AG04449 (cell line): Measurements from ENCODE around the gene HIVEP3.

ENCODE experiments used
- CTCF ChIA-PET: fragments of 350-600 bp; formaldehyde crosslinking; extraction: SDS; loops from one replicate; lab custom pipeline; 2021; ENCODE audit warnings: antibody characterized with exemption; lab: Yijun Ruan, JAX
- POLR2A ChIA-PET: fragments of 400-600, 350-600 bp; formaldehyde crosslinking; extraction: SDS; loops from one replicate; lab custom pipeline; 2020; ENCODE audit warnings: antibody characterized with exemption, inconsistent platforms; lab: Yijun Ruan, JAX
- DNase-seq: peaks from one replicate; pipeline ENCODE4 v3.0.0-alpha.2; 2010; ENCODE audit warnings: low read depth, low spot score
- H3K4me3 ChIP-seq: 2 replicates; pipeline ENCODE4 v1.5.1; 2011; ENCODE audit warnings: low read depth, mild to moderate bottlenecking, control low read depth, low read length
- TF ChIP-seq, protein P1 (sequence below): IDR thresholded peaks from one replicate; pipeline ENCODE4 v1.5.1; 2011; ENCODE audit warnings: mild to moderate bottlenecking, moderate library complexity, low read length, control low read depth, inconsistent platforms; ENCODE audit not compliant: insufficient read depth; ENCODE audit errors: missing control alignments

Gene HIVEP3

DNA sequence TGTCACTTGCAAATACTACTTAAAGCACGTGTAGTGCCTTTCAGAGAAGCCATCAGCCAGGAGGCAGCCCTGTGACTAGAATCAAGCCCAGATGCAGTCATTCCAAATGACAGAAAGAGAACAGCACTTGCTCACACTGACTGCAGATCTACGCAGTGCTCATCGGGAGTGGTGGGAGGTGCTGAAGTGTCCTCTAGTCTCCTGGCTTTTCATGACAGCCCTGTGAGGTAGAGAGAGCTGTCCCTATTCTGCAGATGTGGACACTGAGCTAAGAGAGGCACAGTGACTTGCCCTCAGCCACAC, 371.9 kb downstream of the HIVEP3 start:
- ChIA-PET CTCF (interaction anchor here (1.1 to 1.5 kb wide), 2 partner anchors 30 to 32 kb away, joined by 3 to 4 read pairs; no protein-coding TSS in a partner anchor), POLR2A (interaction anchor here (0.6 kb wide), 1 partner anchor 488 kb away, joined by 3 read pairs; no protein-coding TSS in a partner anchor)
- DNase-seq = no peak
- no peak overlapping the region for H3K4me3 ChIP-seq
- TF ChIP-seq, protein P1, sequence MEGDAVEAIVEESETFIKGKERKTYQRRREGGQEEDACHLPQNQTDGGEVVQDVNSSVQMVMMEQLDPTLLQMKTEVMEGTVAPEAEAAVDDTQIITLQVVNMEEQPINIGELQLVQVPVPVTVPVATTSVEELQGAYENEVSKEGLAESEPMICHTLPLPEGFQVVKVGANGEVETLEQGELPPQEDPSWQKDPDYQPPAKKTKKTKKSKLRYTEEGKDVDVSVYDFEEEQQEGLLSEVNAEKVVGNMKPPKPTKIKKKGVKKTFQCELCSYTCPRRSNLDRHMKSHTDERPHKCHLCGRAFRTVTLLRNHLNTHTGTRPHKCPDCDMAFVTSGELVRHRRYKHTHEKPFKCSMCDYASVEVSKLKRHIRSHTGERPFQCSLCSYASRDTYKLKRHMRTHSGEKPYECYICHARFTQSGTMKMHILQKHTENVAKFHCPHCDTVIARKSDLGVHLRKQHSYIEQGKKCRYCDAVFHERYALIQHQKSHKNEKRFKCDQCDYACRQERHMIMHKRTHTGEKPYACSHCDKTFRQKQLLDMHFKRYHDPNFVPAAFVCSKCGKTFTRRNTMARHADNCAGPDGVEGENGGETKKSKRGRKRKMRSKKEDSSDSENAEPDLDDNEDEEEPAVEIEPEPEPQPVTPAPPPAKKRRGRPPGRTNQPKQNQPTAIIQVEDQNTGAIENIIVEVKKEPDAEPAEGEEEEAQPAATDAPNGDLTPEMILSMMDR = no peak

DNA sequence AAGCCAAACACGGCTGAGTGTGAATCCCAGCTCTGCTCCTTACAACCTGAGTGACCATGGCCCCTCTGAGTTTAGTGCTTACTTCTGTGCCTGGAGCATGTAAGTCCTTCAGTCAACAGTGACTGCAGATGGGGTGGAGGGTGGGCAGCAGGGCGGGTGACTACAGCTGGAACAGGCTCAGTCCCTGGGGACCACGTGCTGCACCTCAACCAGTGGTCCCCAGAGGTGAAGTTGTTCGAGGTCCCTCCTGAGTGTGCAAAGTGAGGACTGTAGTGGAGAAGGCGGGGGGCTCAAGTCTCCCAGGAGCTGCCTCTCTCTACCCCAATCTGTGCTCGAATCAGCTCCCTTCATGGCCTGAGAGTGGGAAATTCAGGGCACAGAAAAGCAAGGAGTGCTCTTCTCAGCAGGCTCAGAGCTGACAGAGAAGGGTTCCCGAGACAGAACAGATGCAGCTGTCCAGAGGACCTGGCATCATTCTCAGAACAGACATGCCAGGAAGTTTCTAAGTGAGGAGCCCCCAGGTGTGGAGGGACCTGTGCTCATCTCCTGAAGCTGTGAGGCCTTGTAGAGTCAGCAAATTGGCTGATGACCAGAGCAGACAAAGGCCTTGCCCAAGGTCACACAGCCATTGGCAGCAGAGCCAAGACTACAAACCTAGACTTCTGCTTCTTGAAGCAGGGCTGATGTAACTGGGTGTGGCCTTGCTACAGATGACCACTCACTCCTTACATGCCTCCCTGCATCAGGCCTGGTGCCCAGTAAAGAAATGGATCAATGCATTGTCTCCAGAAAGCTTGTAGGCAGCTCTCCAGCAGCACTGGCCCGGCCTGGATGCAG, 372.5 kb downstream of the HIVEP3 start:
- TF ChIP-seq, protein P1 = no peak
- CTCF ChIA-PET = interaction anchor here (1.1 to 1.5 kb wide), 2 partner anchors 29 to 32 kb away, joined by 3 to 4 read pairs; no protein-coding TSS in a partner anchor

DNA sequence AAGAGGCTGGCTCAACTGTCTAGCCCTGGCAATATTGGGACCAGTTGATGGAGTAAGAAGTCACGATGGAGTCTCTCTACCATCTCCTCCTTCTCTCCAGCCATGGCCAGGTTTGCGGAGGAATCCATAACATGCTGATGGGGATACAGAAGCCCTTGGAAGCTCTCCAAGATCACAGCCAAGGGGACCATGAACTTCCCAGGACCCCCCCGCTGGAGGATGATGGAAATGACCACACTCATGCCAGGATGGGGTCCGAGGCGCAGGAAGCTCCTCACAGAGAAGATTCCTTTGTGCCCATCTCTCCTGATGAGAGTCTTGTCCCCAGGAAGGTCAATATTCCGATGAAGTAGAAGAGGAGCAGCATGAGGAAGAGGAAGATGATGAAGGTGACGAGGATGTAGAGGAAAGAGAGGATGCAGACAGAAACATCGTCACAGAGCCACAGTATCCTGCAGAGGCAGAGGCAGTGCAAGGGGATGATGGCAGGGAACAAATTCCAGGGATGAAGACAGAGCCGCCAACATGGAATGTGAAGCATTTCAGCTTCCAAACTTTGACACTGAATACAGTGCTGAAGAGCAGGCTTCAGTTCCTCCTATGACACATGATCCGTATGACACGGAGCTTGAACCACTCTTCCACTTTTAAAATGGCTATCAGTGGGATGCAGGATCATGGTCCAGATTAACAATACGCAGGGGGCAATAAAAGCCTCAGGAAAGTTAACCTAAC, 376.4 kb downstream of the HIVEP3 start:
- ChIA-PET POLR2A (no interaction called here), CTCF (interaction anchor here (12.0 kb wide), 1 partner anchor 24 kb away, joined by 116 read pairs; no protein-coding TSS in a partner anchor)
- H3K4me3 ChIP-seq = no peak overlapping the region
- TF ChIP-seq, protein P1 = no peak
- DNase-seq = no peak

More for the DNA sequence above, 372.5 kb downstream of the HIVEP3 start:
- POLR2A ChIA-PET = no interaction called here
- H3K4me3 ChIP-seq = no peak overlapping the region
- no peak for DNase-seq

DNA sequence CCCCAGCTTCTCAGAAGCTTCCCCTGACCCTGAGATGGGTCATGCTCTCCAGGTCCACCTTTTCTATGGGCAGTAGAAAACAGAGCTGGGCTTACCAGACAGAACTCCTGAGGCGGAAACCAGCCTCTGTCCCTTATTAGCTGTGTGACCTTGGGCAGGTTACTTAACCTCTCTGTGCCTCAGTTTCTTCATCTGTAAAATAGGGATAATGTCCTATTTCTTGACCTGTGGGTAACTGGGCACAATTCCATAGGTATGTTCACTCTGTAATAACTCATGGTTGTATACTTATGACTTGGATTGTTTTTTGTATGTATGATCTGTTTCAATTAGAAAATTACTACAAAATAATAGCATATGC, 377.1 kb downstream of the HIVEP3 start:
- TF ChIP-seq, protein P1 = no peak
- ChIA-PET POLR2A (no interaction called here), CTCF (interaction anchor here (1.4 to 12.0 kb wide), 2 partner anchors 23 to 33 kb away, joined by 4 to 116 read pairs; no protein-coding TSS in a partner anchor)
- DNase-seq = no peak
- no peak overlapping the region for H3K4me3 ChIP-seq

DNA sequence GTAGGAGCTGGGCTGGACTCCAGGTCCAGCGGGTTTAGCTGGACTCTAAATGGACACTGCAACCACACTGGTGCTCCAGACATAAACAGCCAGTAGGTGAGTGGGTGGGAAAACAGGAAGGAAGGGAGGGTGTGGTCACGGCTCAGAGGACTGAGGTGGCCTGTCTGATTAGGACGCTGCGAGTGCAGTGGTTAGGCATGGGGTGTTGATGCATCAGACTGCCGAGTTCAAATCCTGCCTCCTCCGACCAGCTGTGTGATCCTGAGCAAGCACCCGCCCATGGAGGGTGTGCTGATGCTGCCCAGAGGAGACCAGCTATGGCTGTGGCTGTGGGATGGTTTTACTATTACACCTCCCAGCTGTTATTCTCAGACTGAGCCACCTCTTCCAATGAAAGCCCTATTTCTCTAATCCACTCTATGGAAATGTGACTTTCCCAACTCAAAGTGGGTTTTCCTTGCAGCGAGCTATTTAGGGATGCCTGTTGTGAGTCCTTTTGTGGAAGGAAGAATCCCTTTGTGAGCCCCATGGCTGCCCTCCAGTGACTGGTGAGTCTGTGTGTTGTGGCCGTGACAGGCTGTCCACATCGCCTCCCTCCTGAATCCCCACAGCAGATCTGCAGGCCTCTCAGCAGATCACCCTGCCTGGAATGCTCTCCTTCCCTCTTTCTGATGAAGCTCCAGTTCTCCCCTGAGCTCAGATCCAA, 377.7 kb downstream of the HIVEP3 start:
- CTCF ChIA-PET = interaction anchor here (1.4 to 12.0 kb wide), 2 partner anchors 23 to 33 kb away, joined by 4 to 116 read pairs; no protein-coding TSS in a partner anchor
- TF ChIP-seq, protein P1 = no peak
- POLR2A ChIA-PET = no interaction called here
- no peak overlapping the region for H3K4me3 ChIP-seq
- no peak for DNase-seq
